HEK293 (cell line): ENCODE results near the gene SNORC.
"Not testable (repeated sequence)": the region's sequence is repeated elsewhere in the genome, so short reads cannot be mapped to it uniquely, and the experiment has no call there.

ENCODE experiments used
- CTCF ChIA-PET: fragments of 350-600 bp; formaldehyde crosslinking; extraction: SDS; loops from one replicate; lab custom pipeline; 2021; ENCODE audit warnings: antibody characterized with exemption; lab: Yijun Ruan, JAX
- POLR2A ChIA-PET: fragments of 300-600 bp; formaldehyde crosslinking; extraction: SDS; loops from one replicate; lab custom pipeline; 2020; ENCODE audit warnings: antibody characterized with exemption, inconsistent platforms; lab: Yijun Ruan, JAX
- H3K27ac ChIP-seq: fragments of 200-500 bp; sonication (Bioruptor generic); 2 replicates; pipeline ENCODE4 v1.5.1; 2014; ENCODE audit warnings: low read depth, low read length, control low read depth, inconsistent platforms; ENCODE audit errors: extremely low read depth
- H3K36me3 ChIP-seq, 2 experiments: fragments of 200-500 bp in 1 of 2; sonication (Bioruptor generic) in 1 of 2; 1 replicate in 1 of 2; 2 replicates in 1 of 2; pipeline ENCODE4 v1.5.1; 2014 to 2017; ENCODE audit warnings: inconsistent platforms in 2 of 2, low read length in 2 of 2; ENCODE audit not compliant: control insufficient read depth in 2 of 2, insufficient read depth in 1 of 2
- H3K4me1 ChIP-seq: fragments of 200-500 bp; sonication (Bioruptor generic); 2 replicates; pipeline ENCODE4 v1.5.1; 2014; ENCODE audit warnings: mild to moderate bottlenecking, low read length, inconsistent platforms; ENCODE audit not compliant: control insufficient read depth, insufficient read depth
- H3K4me3 ChIP-seq: 2 replicates; pipeline ENCODE4 v1.5.1; 2011; ENCODE audit warnings: low read depth, mild to moderate bottlenecking, control low read depth, low read length, moderate library complexity
- H3K9me3 ChIP-seq: fragments of 200-500 bp; sonication (Bioruptor generic); 2 replicates; pipeline ENCODE4 v1.5.1; 2014; ENCODE audit warnings: low read depth, low read length, inconsistent platforms; ENCODE audit not compliant: control insufficient read depth, insufficient read depth
- GLIS1 ChIP-seq: fragments of 450-650 bp; formaldehyde crosslinking; IDR thresholded peaks from 2 replicates; pipeline ENCODE4 v1.5.1; 2016; ENCODE audit warnings: missing biosample characterization, missing genetic modification characterization
- KLF10 ChIP-seq: fragments of 450-650 bp; IDR thresholded peaks from 2 replicates; pipeline ENCODE4 v1.5.1; 2018; ENCODE audit warnings: missing biosample characterization, mild to moderate bottlenecking, missing genetic modification characterization
- OVOL3 ChIP-seq: fragments of 450-650 bp; formaldehyde crosslinking; IDR thresholded peaks from 2 replicates; pipeline ENCODE4 v1.5.1; 2016; ENCODE audit warnings: missing biosample characterization, missing genetic modification characterization
- RBAK ChIP-seq: fragments of 450-650 bp; formaldehyde crosslinking; IDR thresholded peaks from 2 replicates; pipeline ENCODE4 v1.5.1; 2016; ENCODE audit warnings: missing biosample characterization, missing genetic modification characterization
- REST ChIP-seq: fragments of 450-650 bp; formaldehyde crosslinking; IDR thresholded peaks from 2 replicates; pipeline ENCODE4 v1.5.1; 2016; ENCODE audit warnings: missing biosample characterization, missing genetic modification characterization
- SP3 ChIP-seq: fragments of 450-650 bp; formaldehyde crosslinking; IDR thresholded peaks from 2 replicates; pipeline ENCODE4 v1.5.1; 2016; ENCODE audit warnings: missing biosample characterization, missing genetic modification characterization
- ZBTB10 ChIP-seq: fragments of 450-650 bp; formaldehyde crosslinking; IDR thresholded peaks from 2 replicates; pipeline ENCODE4 v1.5.1; 2016; ENCODE audit warnings: missing biosample characterization, missing genetic modification characterization
- ZIC2 ChIP-seq: fragments of 450-650 bp; formaldehyde crosslinking; IDR thresholded peaks from 2 replicates; pipeline ENCODE4 v1.5.1; 2016; ENCODE audit warnings: missing biosample characterization, missing genetic modification characterization
- ZNF114 ChIP-seq: fragments of 450-650 bp; formaldehyde crosslinking; IDR thresholded peaks from 2 replicates; pipeline ENCODE4 v1.5.0; 2017; ENCODE audit warnings: missing biosample characterization, missing genetic modification characterization
- ZNF121 ChIP-seq: fragments of 450-650 bp; formaldehyde crosslinking; IDR thresholded peaks from 2 replicates; pipeline ENCODE4 v1.5.1; 2016; ENCODE audit warnings: missing biosample characterization, missing genetic modification characterization
- ZNF174 ChIP-seq: fragments of 450-650 bp; formaldehyde crosslinking; IDR thresholded peaks from 2 replicates; pipeline ENCODE4 v1.5.0; 2017; ENCODE audit warnings: missing biosample characterization, mild to moderate bottlenecking, missing genetic modification characterization
- ZNF184 ChIP-seq: fragments of 450-650 bp; IDR thresholded peaks from 2 replicates; pipeline ENCODE4 v1.5.1; 2018; ENCODE audit warnings: missing biosample characterization, mild to moderate bottlenecking, missing genetic modification characterization
- ZNF19 ChIP-seq: fragments of 450-650 bp; formaldehyde crosslinking; IDR thresholded peaks from 2 replicates; pipeline ENCODE4; 2016; ENCODE audit warnings: missing biosample characterization, missing genetic modification characterization, low read depth
- ZNF324 ChIP-seq: fragments of 450-650 bp; formaldehyde crosslinking; IDR thresholded peaks from 2 replicates; pipeline ENCODE4 v1.5.1; 2016; ENCODE audit warnings: missing biosample characterization, missing genetic modification characterization
- ZNF366 ChIP-seq: fragments of 450-650 bp; formaldehyde crosslinking; conservative IDR thresholded peaks from 2 replicates; pipeline ENCODE4 v1.5.1; 2016; ENCODE audit warnings: missing biosample characterization, missing genetic modification characterization
- ZNF391 ChIP-seq: fragments of 450-650 bp; formaldehyde crosslinking; IDR thresholded peaks from 2 replicates; pipeline ENCODE4 v1.5.1; 2016; ENCODE audit warnings: low read depth, missing biosample characterization, missing genetic modification characterization, borderline replicate concordance
- ZNF423 ChIP-seq: fragments of 450-650 bp; formaldehyde crosslinking; IDR thresholded peaks from 2 replicates; pipeline ENCODE4 v1.5.1; 2016; ENCODE audit warnings: missing biosample characterization, missing genetic modification characterization
- ZNF529 ChIP-seq: fragments of 450-650 bp; formaldehyde crosslinking; IDR thresholded peaks from 2 replicates; pipeline ENCODE4 v1.5.1; 2017; ENCODE audit warnings: missing genetic modification characterization, missing biosample characterization; ENCODE audit not compliant: insufficient replicate concordance
- ZNF548 ChIP-seq: fragments of 450-650 bp; formaldehyde crosslinking; IDR thresholded peaks from 2 replicates; pipeline ENCODE4 v1.5.1; 2016; ENCODE audit warnings: missing biosample characterization, missing genetic modification characterization
- ZNF560 ChIP-seq: fragments of 450-650 bp; formaldehyde crosslinking; IDR thresholded peaks from 2 replicates; pipeline ENCODE4 v1.5.1; 2017; ENCODE audit warnings: missing biosample characterization, missing genetic modification characterization, borderline replicate concordance
- ZNF571 ChIP-seq: fragments of 450-650 bp; formaldehyde crosslinking; IDR thresholded peaks from 2 replicates; pipeline ENCODE4 v1.5.0; 2017; ENCODE audit warnings: missing biosample characterization, missing genetic modification characterization
- ZNF692 ChIP-seq: fragments of 450-650 bp; formaldehyde crosslinking; IDR thresholded peaks from 2 replicates; pipeline ENCODE4 v1.5.1; 2016; ENCODE audit warnings: missing biosample characterization, missing genetic modification characterization
- ZNF76 ChIP-seq: fragments of 450-650 bp; formaldehyde crosslinking; IDR thresholded peaks from 2 replicates; pipeline ENCODE4; 2016; ENCODE audit warnings: low read depth, missing biosample characterization, missing genetic modification characterization, borderline replicate concordance
- ZNF776 ChIP-seq: fragments of 450-650 bp; formaldehyde crosslinking; IDR thresholded peaks from 2 replicates; pipeline ENCODE4 v1.5.0; 2017; ENCODE audit warnings: missing biosample characterization, missing genetic modification characterization, borderline replicate concordance
- ZNF777 ChIP-seq: fragments of 450-650 bp; formaldehyde crosslinking; IDR thresholded peaks from 2 replicates; pipeline ENCODE4 v1.5.1; 2017; ENCODE audit warnings: missing biosample characterization, missing genetic modification characterization, borderline replicate concordance
- ZNF792 ChIP-seq: fragments of 450-650 bp; formaldehyde crosslinking; IDR thresholded peaks from 2 replicates; pipeline ENCODE4 v1.5.1; 2016; ENCODE audit warnings: missing biosample characterization, missing genetic modification characterization
- ZXDB ChIP-seq: fragments of 450-650 bp; formaldehyde crosslinking; IDR thresholded peaks from 2 replicates; pipeline ENCODE4 v1.5.1; 2016; ENCODE audit warnings: missing biosample characterization, missing genetic modification characterization

The SNORC gene

GRCh38 chr2:232850039-232850438, 20.0 kb upstream of the SNORC start:
- no peak overlapping the region for H3K27ac ChIP-seq
- ChIA-PET CTCF (interaction anchor here (1.0 to 2.3 kb wide), 2 partner anchors 204 to 401 kb away, joined by 4 to 6 read pairs; partner anchors contain the start of gene ATG16L1), POLR2A (no interaction called here)
- H3K36me3 ChIP-seq = peaks cover 34 to 75% of the 10 kb centered on the region in 2 experiments
- peaks cover 5% of the 10 kb centered on the region for H3K4me1 ChIP-seq
- no peak overlapping the region for H3K4me3 ChIP-seq
- TF ChIP-seq ZNF792 (tag by site-specific recombination) (no peak), ZNF184 (no peak), ZNF571 (tag by site-specific recombination) (no peak), ZNF324 (no peak), RBAK (no peak), SP3 (tag by site-specific recombination) (no peak), ZIC2 (tag by site-specific recombination) (no peak), OVOL3 (tag by site-specific recombination) (no peak), ZNF121 (tag by site-specific recombination) (no peak), ZNF174 (tag by site-specific recombination) (no peak), GLIS1 (no peak), ZNF548 (no peak)
- H3K9me3 ChIP-seq = no peaks in the 10 kb centered on the region

- H3K4me1 ChIP-seq, H3K9me3 ChIP-seq, POLR2A ChIA-PET, H3K4me3 ChIP-seq, H3K27ac ChIP-seq: not testable (repeated sequence)
- CTCF ChIA-PET = interaction anchor here (1.0 to 2.6 kb wide), 10 partner anchors 10 to 591 kb away, joined by 3 to 28 read pairs (median 5); no protein-coding TSS in a partner anchor
- H3K36me3 ChIP-seq = peaks cover 49 to 75% of the 10 kb centered on the region in 2 experiments
Measured at GRCh38 chr2:232852081-232852480, 18.0 kb upstream of the SNORC start.

- TF ChIP-seq ZNF391 (tag by site-specific recombination) (no peak), ZNF529 (no peak), ZNF366 (tag by site-specific recombination) (no peak), ZNF174 (tag by site-specific recombination) (no peak), ZBTB10 (tag by site-specific recombination) (no peak), ZNF423 (tag by site-specific recombination) (no peak), ZNF560 (no peak), ZNF76 (tag by site-specific recombination) (no peak), KLF10 (tag by site-specific recombination) (no peak), ZNF776 (tag by site-specific recombination) (no peak), ZNF19 (tag by site-specific recombination) (no peak), ZNF692 (tag by site-specific recombination) (no peak), ZNF324 (no peak), ZNF777 (tag by site-specific recombination) (no peak), ZNF114 (tag by site-specific recombination) (no peak), REST (tag by site-specific recombination) (no peak), ZXDB (tag by site-specific recombination) (no peak)
- POLR2A ChIA-PET = no interaction called here
- Histone ChIP-seq H3K9me3 (no peaks in the 10 kb centered on the region), H3K27ac (no peak overlapping the region), H3K4me1 (peaks cover 5% of the 10 kb centered on the region), H3K36me3 (peaks cover 45 to 75% of the 10 kb centered on the region in 2 experiments), H3K4me3 (no peak overlapping the region)
- CTCF ChIA-PET = interaction anchor here (0.6 to 2.6 kb wide), 18 partner anchors 10 to 1057 kb away, joined by 3 to 28 read pairs (median 4); no protein-coding TSS in a partner anchor
Measured at GRCh38 chr2:232852676-232853075, 17.4 kb upstream of the SNORC start.
